Upper lobe of left lung (tissue), 4 donors: ENCODE measurements around the gene IFNL4.

Source experiments
- POLR2A ChIP-seq, 4 donors: fragments of 450-650 bp; IDR thresholded peaks; one replicate each; pipeline ENCODE4 v1.5.1; 2016 to 2017; ENCODE audit warnings: antibody characterized with exemption in 4 of 4, mild to moderate bottlenecking in 2 of 4
- TF ChIP-seq, protein P1 (sequence below), 6 experiments: fragments of 450-650 bp in 4 of 6; fragments of 200-600 bp in 2 of 6; sonication (generic) in 2 of 6; IDR thresholded peaks; one replicate each; pipeline ENCODE4 v1.5.1; 2016 to 2019; ENCODE audit warnings: antibody characterized with exemption in 6 of 6

DNA sequence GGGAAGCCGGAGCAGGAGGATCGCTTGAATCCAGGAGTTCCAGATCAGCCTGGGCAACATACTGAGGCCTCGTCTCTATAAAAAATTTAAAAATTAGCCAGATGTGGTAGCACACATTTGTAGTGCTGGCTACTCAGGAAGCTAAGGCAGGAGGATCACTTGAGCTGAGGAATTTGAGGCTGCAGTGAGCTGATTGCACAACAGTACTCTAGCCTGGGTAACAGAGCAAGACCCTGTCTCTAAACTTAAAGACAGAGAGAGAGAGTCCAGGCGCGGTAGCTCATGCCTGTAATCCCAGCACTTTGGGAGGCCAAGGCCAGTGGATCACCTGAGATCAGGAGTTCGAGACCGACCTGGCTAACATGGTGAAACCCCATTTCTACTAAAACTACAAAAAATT is 8.2 kb downstream of the IFNL4 start:
- TF ChIP-seq, protein P1, sequence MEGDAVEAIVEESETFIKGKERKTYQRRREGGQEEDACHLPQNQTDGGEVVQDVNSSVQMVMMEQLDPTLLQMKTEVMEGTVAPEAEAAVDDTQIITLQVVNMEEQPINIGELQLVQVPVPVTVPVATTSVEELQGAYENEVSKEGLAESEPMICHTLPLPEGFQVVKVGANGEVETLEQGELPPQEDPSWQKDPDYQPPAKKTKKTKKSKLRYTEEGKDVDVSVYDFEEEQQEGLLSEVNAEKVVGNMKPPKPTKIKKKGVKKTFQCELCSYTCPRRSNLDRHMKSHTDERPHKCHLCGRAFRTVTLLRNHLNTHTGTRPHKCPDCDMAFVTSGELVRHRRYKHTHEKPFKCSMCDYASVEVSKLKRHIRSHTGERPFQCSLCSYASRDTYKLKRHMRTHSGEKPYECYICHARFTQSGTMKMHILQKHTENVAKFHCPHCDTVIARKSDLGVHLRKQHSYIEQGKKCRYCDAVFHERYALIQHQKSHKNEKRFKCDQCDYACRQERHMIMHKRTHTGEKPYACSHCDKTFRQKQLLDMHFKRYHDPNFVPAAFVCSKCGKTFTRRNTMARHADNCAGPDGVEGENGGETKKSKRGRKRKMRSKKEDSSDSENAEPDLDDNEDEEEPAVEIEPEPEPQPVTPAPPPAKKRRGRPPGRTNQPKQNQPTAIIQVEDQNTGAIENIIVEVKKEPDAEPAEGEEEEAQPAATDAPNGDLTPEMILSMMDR (IDR thresholded peaks at IDR 0.05): no peak
- no peak for TF ChIP-seq POLR2A (IDR thresholded peaks at IDR 0.05)
